Right cardiac atrium (tissue), 5 donors: ENCODE measurements around the gene ZBTB48. TPM values are rescaled to one million over a fixed set of nuclear protein-coding genes. Genes with fewer than 3 reads are reported as not detected.
"Not testable (repeated sequence)": the region's sequence is repeated elsewhere in the genome, so short reads cannot be mapped to it uniquely, and the experiment has no call there.

Experiments used
- ATAC-seq, 2 donors: fragments of 200-7000 bp; cut with Tn5 transposase; one replicate each; pipeline versions ENCODE4 v1.8.0 to v1.9.1; 2020; ENCODE audit warnings: moderate library complexity in 2 of 2, mild to moderate bottlenecking in 1 of 2
- DNase-seq, 3 donors: peaks; one replicate each; pipeline ENCODE4 v3.0.0-alpha.2; 2020
- H3K27ac ChIP-seq: one replicate; pipeline ENCODE4 v1.5.1; 2013; ENCODE audit warnings: mild to moderate bottlenecking, low read length, control low read depth, moderate library complexity
- H3K27me3 ChIP-seq: one replicate; pipeline ENCODE4 v1.6.1; 2013; ENCODE audit not compliant: control insufficient read depth, insufficient read depth
- H3K4me1 ChIP-seq: one replicate; pipeline ENCODE4 v1.6.1; 2013; ENCODE audit warnings: low read length; ENCODE audit not compliant: control insufficient read depth, insufficient read depth
- H3K4me3 ChIP-seq: one replicate; pipeline ENCODE4 v1.5.1; 2013; ENCODE audit warnings: low read length, control low read depth
- H3K9me3 ChIP-seq: one replicate; pipeline ENCODE4 v1.6.1; 2013; ENCODE audit warnings: low read length; ENCODE audit not compliant: control insufficient read depth
- WGBS: extraction: QIAGEN DNeasy Blood & Tissue Kit; methylation state at CpG from one replicate; pipeline ENCODE4 v1.1.7; 2013; 5-methylcytosine and 5-hydroxymethylcytosine counted together
- intact Hi-C, 4 donors: fragments of 100-400 bp; cut with DNase I; formaldehyde crosslinking; loops; one replicate each; pipeline versions ENCODE4 v1.11.0 to v1.14.0; 2022 to 2023
- polyA plus RNA-seq: library from polyadenylated mRNA; stranded (reverse); fragments of 200-250 nt; gene quantifications from one replicate; pipeline ENCODE4 v1.2.3, GENCODE V29; 2013
- total RNA-seq, 4 donors: library from RNA; stranded (reverse); fragmentation: NEBNext Ultra II Directional; extraction: Animal tissue kit (Norgen Biotek cat#: 25700); gene quantifications; one replicate each; pipeline ENCODE4 v1.2.1, GENCODE V29; 2021
- donor health status: healthy with polysubstance abuse.
- donor health status: DM: no; HTN: yes; CAD: no.
- donor health status: DM: no; HTN: no; CAD: no.
- donor health status: DM: no; HTN: yes; CAD: no; lungs with severe emphysema.
- donor health status: DM: yes; HTN: yes; CAD: no.

Gene ZBTB48
- total and polyA plus RNA-seq, 5 donors, result 11.3 to 18.4 (median 14.7) TPM

DNA sequence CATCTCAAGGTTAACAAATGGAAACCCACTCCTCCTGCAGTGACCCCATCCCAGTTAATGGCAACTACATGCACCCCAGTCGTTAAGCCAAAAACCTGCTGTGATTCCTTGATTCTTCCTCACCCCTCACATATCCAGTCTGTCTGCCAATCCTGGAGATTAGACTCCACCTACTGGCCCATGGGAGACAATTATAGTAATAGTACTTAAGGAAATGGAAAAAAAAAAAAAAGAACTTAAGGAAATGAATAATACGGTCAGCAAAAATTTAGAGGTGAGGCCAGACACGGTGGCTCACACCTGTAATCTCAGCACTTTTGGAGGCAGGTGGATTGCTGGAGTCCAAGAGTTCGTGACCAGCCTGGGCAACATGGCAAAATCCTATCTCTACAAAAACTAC lies 32.5 kb upstream of the ZBTB48 start:
- Histone ChIP-seq H3K4me3 (no peak overlapping the region), H3K4me1 (no peaks in the 10 kb centered on the region), H3K27ac (no peak overlapping the region), H3K9me3 (no peaks in the 10 kb centered on the region), H3K27me3 (no peaks in the 10 kb centered on the region)
- intact Hi-C loops, result no loop called here
- WGBS, result 62% methylated on average over 4 of the region's 4 CpGs
- ATAC-seq (no peak), DNase-seq (no peak)

DNA sequence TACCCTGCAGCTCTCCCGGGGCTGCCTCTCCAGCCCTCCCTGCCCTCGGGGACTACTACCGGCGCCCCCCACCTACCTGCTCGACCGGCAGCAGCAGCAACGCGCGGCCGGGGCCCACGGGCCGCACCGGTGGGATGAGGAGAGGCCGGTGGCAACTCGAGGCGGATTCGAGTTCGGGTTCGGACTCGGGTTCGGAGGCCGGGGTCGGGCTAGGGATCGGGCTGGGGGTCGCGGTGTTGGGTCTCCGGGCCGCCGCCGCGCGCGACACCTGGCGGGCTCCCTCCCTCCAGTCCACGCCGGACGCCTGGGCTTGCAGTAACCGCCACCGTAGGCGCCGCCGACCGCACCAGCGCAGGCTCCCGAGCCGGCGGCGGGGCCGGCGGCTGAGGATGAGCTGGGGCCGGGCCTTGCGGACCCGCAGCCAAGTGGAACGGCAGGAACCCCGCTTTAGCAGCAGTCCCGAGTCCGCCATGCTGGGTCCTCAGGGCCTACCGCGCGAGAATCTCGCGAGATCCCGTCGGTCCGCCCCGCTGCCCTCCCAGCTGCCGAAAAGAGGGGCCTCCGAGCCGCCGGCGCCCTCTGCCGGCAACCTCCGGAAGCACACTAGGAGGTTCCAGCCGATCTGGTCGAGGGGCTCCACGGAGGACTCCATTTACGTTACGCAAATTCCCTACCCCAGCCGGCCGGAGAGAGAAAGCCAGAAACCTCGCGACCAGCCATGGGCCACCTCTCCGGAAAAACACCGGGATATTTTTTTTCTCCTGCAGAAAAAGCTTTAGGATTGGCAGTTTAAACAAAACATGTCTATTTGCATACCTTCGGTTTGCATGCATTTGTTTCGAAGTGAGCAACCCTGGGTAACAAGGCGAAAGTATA lies 25.5 kb upstream of the ZBTB48 start, which contains the start of gene NOL9:
Gene NOL9, minus strand, starts transcription at position 483 of the 876 bp plus-strand sequence. Its CDS starts 11 bp downstream, at position 472.
- WGBS, result 2% methylated on average over 87 of the region's 87 CpGs
- no peaks in the 10 kb centered on the region for H3K27me3 ChIP-seq
- peaks cover 2% of the 10 kb centered on the region for H3K4me1 ChIP-seq
- peak; percentile 95 to 99 (median 98) for DNase-seq
- ATAC-seq, result peak; percentile 97
- H3K9me3 ChIP-seq, result no peaks in the 10 kb centered on the region
- H3K27ac ChIP-seq, result peak within 1 kb of the TSS; percentile 54
- peak within 1 kb of the TSS; percentile 82 for H3K4me3 ChIP-seq
- intact Hi-C loops, result loop anchor here in 3 of 4 donors (5.0 to 10.0 kb wide), 3 partner anchors 81 to 93 kb away; no protein-coding TSS in a partner anchor

DNA sequence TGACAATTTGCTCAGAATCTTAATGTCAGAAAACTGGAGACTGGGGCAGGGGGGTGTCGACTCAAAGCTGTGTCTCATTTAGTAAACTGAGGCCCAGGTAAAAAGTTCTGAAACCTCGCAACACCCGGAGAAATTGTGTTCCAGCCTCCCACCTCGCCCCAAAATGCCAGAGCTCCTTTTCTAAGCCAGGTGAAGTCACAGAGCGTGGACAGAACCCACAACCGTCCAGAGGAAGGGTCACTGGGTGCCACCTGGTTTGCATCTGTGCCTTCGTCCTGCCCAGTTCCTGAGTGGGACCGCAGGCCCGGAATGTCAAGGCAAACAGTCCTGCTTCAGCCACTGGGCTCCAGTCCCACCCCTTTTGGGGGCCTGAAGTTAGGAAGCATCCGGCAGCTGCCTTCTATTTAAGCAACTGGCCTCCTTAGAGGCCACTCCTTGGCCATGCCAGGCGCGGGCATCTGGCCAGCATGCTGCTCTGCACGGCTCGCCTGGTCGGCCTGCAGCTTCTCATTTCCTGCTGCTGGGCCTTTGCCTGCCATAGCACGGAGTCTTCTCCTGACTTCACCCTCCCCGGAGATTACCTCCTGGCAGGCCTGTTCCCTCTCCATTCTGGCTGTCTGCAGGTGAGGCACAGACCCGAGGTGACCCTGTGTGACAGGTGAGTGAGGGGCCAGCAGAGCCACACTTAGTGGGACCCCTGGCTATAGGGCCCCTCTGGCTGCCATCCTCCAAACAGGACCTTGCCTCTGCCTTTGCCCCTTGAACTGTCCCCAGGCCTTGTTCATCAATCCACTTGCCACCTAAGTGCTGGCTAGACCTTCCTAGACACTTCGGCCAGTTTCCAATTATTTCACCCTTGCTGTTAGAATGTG lies 24.7 kb upstream of the ZBTB48 start, which contains the start of gene TAS1R1:
Gene TAS1R1, plus strand, starts transcription at position 401 of the 872 bp plus-strand sequence. Its CDS starts 67 bp downstream, at position 468.
- peak; percentile 29 to 36 for ATAC-seq

DNA sequence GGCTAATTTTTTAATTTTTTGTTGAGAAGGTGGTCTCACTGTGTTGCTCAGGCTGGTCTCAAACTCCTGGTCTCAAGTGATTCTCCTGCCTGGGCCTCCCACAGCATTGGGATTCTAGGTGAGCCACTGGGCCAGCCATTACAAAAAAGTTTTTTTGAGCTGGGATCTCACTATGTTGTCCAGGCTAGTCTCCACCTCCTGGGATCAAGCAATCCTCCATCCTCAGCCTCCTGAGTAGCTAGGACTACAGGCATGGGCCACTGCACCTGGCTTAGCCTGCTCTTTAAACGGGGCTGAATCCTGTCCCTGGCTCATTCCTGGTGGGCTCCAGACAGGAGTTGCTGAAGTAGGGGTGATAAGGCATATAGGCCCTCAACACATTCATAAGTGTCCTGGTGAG lies 22.2 kb upstream of the ZBTB48 start:
- WGBS, result 76% methylated on average over 1 of the region's 1 CpG
- DNase-seq, result no peak
- Histone ChIP-seq H3K4me3 (no peak overlapping the region), H3K27me3 (no peaks in the 10 kb centered on the region), H3K9me3 (no peaks in the 10 kb centered on the region), H3K27ac (no peak overlapping the region), H3K4me1 (peaks cover 2% of the 10 kb centered on the region)
- no peak for ATAC-seq
- intact Hi-C loops, result loop anchor here in 1 of 4 donors (10.0 kb wide), 1 partner anchor 77 kb away; no protein-coding TSS in a partner anchor

More for the DNA sequence above, 24.7 kb upstream of the ZBTB48 start, which contains the start of gene TAS1R1:
- Histone ChIP-seq H3K9me3 (no peaks in the 10 kb centered on the region), H3K4me3 (peak within 1 kb of the TSS; percentile 82), H3K4me1 (peaks cover 2% of the 10 kb centered on the region), H3K27me3 (no peaks in the 10 kb centered on the region), H3K27ac (peak within 1 kb of the TSS; percentile 54)
- DNase-seq, result peak; percentile 51 to 72 (median 70)
- WGBS, result 70% methylated on average over 19 of the region's 19 CpGs
- intact Hi-C loops, result loop anchor here in 3 of 4 donors (5.0 to 10.0 kb wide), 3 partner anchors 80 to 92 kb away; no protein-coding TSS in a partner anchor

DNA sequence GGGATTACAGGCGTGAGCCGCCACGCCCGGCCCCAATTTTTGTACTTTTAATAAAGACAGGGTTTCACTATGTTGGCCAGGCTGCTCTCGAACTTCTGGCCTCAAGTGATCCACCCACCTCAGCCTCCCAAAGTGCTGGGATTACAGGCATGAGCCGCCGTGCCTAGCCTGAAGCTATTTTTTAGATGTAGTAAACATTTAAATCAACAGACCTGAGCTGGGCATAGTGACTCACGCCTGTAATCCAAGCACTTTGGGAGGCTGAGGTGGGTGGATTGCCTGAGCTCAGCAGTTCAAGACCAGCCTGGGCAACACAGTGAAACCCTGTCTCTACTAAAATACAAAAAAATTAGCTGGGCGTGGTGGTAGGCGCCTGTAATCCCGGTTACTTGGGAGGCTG lies 20.6 kb upstream of the ZBTB48 start:
- DNase-seq, H3K9me3 ChIP-seq, ATAC-seq, H3K4me1 ChIP-seq, H3K4me3 ChIP-seq, H3K27ac ChIP-seq, H3K27me3 ChIP-seq: not testable (repeated sequence)
- intact Hi-C loops, result loop anchor here in 1 of 4 donors (10.0 kb wide), 1 partner anchor 76 kb away; no protein-coding TSS in a partner anchor
- 88% methylated on average over 11 of the region's 11 CpGs for WGBS

DNA sequence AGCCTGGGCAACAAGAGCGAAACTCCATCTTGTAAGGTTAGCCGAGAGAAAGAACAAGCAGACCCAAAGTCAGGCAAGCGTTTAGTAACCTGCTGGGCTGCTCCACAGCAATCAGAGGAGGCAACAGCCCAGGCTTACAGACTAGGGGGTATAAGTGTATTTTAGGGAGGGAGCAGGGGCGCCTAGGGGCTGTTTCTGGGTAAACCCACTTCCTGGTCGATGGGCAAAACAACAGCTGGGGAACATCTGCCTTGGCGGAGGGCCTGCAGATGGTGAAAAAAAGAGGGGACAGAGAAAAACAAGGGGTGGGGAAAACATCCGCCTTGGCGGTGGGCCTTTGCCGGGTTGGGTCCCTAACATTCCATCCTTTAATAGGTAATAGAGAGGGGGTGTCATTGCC lies 19.5 kb upstream of the ZBTB48 start:
- ATAC-seq, result no peak
- 67% methylated on average over 9 of the region's 9 CpGs for WGBS
- no peak overlapping the region for H3K4me3 ChIP-seq
- H3K27me3 ChIP-seq, result no peaks in the 10 kb centered on the region
- H3K4me1 ChIP-seq, result no peaks in the 10 kb centered on the region
- intact Hi-C loops, result no loop called here
- no peaks in the 10 kb centered on the region for H3K9me3 ChIP-seq
- no peak for DNase-seq
- H3K27ac ChIP-seq, result no peak overlapping the region

DNA sequence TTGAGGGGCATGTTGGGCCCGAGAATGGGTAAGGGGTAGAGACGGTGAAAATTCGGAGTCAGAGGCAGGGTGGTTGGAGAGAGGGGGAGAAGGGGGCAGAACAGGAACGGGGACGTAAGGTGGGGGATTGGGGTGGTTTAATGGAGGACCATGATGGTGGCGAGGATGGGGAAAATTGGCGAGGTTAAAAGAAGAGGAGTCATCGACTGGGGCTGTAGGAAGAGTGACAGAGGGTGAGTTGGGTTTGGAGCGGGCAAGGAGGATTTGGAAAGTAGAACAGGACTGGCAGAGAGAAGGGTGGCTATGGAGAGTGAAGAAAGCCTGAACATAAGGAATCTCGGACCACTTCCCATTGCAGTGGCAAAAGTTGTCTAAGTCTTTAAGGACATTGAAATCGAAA lies 10.8 kb upstream of the ZBTB48 start:
- WGBS, result 88% methylated on average over 11 of the region's 11 CpGs
- intact Hi-C loops, result no loop called here
- no peaks in the 10 kb centered on the region for H3K27me3 ChIP-seq

DNA sequence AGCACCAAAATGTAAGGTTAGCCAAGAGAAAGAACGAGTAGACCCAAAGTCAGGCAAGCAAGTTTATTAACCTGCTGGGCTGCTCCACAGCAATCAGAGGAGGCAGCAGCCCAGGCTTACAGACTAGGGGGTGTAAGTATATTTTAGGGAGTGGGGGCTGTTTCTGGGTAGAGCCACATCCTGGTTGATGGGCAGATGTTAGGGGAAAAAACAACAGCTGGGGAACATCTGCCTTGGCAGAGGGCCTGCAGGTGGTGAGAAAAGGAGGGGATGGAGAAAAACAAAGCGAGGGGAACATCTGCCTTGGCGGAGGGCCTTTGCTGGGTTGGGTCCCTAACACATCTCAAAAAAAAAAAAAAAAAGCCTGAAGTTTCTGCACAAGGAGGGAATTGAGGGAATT lies 9.7 kb upstream of the ZBTB48 start:
- Histone ChIP-seq H3K9me3 (no peaks in the 10 kb centered on the region), H3K4me1 (no peaks in the 10 kb centered on the region), H3K27ac (no peak overlapping the region), H3K4me3 (no peak overlapping the region), H3K27me3 (no peaks in the 10 kb centered on the region)
- intact Hi-C loops, result no loop called here
- WGBS, result 65% methylated on average over 3 of the region's 3 CpGs
- ATAC-seq (no peak), DNase-seq (no peak)

More for the DNA sequence above, 10.8 kb upstream of the ZBTB48 start:
- ATAC-seq (no peak), DNase-seq (no peak)
- Histone ChIP-seq H3K4me1 (no peaks in the 10 kb centered on the region), H3K4me3 (no peak overlapping the region), H3K9me3 (no peaks in the 10 kb centered on the region), H3K27ac (no peak overlapping the region)

DNA sequence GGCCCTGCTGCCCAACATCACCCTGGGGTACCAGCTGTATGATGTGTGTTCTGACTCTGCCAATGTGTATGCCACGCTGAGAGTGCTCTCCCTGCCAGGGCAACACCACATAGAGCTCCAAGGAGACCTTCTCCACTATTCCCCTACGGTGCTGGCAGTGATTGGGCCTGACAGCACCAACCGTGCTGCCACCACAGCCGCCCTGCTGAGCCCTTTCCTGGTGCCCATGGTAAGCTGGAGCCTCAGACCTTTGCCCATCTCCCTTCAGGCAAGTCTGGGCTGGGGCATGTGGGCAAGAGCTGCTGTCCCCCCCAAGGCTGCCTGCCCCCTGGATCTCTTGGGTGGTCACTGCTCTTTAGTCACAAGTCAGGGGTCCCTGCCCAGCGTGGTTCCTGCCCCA lies 8.8 kb upstream of the ZBTB48 start:
- Histone ChIP-seq H3K27me3 (no peaks in the 10 kb centered on the region), H3K4me1 (no peaks in the 10 kb centered on the region), H3K9me3 (no peaks in the 10 kb centered on the region), H3K4me3 (no peak overlapping the region), H3K27ac (no peak overlapping the region)
- peak in 1 of 3 donors; percentile 31 for DNase-seq
- intact Hi-C loops, result no loop called here
- WGBS, result 78% methylated on average over 5 of the region's 5 CpGs
- no peak for ATAC-seq

DNA sequence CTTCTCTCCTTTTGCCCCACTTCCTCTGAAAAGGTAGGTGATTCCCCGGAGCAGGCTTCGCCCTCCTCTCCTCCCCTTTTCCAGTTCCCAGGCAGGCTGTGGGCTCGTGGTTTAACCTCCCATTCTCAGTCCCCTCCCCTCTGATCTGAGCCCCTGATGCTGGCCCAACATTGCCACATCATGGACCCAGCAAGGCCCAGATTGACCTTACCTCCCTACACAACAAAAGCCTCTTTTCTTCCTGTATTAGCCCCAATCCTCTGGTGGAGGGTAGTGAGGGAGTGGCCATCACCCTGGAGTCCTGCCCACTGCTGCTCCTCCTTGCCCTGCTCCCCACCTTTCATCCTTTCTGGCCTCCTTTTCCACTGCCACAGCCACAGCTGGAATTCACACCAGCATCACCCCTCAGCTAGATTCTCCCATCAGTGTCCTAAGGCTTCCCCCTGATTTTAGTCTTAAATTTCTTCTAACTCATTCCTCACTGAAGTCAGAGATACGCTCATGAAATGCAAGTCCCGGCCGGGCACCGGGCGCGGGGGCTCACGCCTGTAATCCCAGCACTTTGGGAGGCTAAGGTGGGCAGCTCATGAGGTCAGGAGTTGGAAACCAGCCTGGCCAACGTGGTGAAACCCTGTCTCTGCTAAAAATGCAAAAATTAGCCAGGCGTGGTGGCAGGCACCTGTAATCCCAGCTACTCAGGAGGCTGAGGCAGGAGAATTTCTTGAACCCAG lies 7.0 kb upstream of the ZBTB48 start:
- WGBS, result 71% methylated on average over 12 of the region's 12 CpGs
- H3K27me3 ChIP-seq, result no peaks in the 10 kb centered on the region
- H3K4me3 ChIP-seq, result no peak overlapping the region
- no peaks in the 10 kb centered on the region for H3K4me1 ChIP-seq
- no peaks in the 10 kb centered on the region for H3K9me3 ChIP-seq
- ATAC-seq (no peak), DNase-seq (peak in 1 of 3 donors; percentile 16)
- no peak overlapping the region for H3K27ac ChIP-seq
- intact Hi-C loops, result no loop called here
